Upper lobe of left lung (tissue), 6 donors: Measurements from ENCODE around the gene DDX6. TPM values are rescaled to one million over a fixed set of nuclear protein-coding genes. Genes with fewer than 3 reads are reported as not detected.
A peak's percentile ranks its signal among the peaks of the same experiment; 100 is the strongest.

Source experiments
- ATAC-seq, 2 donors: fragments of 200-7000 bp; cut with Tn5 transposase; one replicate each; pipeline ENCODE4 v1.9.1; 2022; ENCODE audit warnings: mild to moderate bottlenecking in 2 of 2, moderate library complexity in 2 of 2; ENCODE audit not compliant: low FRiP score in 2 of 2
- DNase-seq, 2 donors: peaks; one replicate each; pipeline ENCODE4 v3.0.0-alpha.2; 2019 to 2020
- H3K27ac ChIP-seq, 4 donors: fragments of 200-600 bp; sonication (generic); one replicate each; pipeline ENCODE4 v1.5.1; 2016 to 2019
- H3K27me3 ChIP-seq, 4 donors: fragments of 200-600 bp; sonication (generic); one replicate each; pipeline ENCODE4 v1.5.1; 2017 to 2019
- H3K36me3 ChIP-seq, 4 donors: fragments of 200-600 bp; sonication (generic); one replicate each; pipeline ENCODE4 v1.5.1; 2016 to 2019
- H3K4me1 ChIP-seq, 4 donors: fragments of 200-600 bp; sonication (generic); one replicate each; pipeline ENCODE4 v1.5.1; 2018 to 2019
- H3K4me3 ChIP-seq, 4 donors: fragments of 200-600 bp; sonication (generic); one replicate each; pipeline ENCODE4 v1.5.1; 2017 to 2019; ENCODE audit warnings: mild to moderate bottlenecking in 2 of 4, moderate library complexity in 1 of 4
- H3K9me3 ChIP-seq, 4 donors: fragments of 200-600 bp; sonication (generic); one replicate each; pipeline ENCODE4 v1.5.1; 2018 to 2019
- CTCF ChIP-seq, 6 experiments: fragments of 450-650 bp in 4 of 6; fragments of 200-600 bp in 2 of 6; sonication (generic) in 2 of 6; IDR thresholded peaks; one replicate each; pipeline ENCODE4 v1.5.1; 2016 to 2019; ENCODE audit warnings: antibody characterized with exemption in 6 of 6
- EP300 ChIP-seq, 4 donors: sonication (generic); formaldehyde crosslinking; IDR thresholded peaks; one replicate each; pipeline ENCODE4 v1.5.1; 2017; ENCODE audit warnings: antibody characterized with exemption in 4 of 4, control low read depth in 2 of 4
- POLR2A ChIP-seq, 4 donors: fragments of 450-650 bp; IDR thresholded peaks; one replicate each; pipeline ENCODE4 v1.5.1; 2016 to 2017; ENCODE audit warnings: antibody characterized with exemption in 4 of 4, mild to moderate bottlenecking in 2 of 4
- POLR2AphosphoS5 ChIP-seq, 2 donors: sonication (generic); formaldehyde crosslinking; IDR thresholded peaks; one replicate each; pipeline ENCODE4 v1.5.1; 2017; ENCODE audit warnings: antibody characterized with exemption in 2 of 2
- WGBS, 2 donors: methylation state at CpG; one replicate each; pipeline ENCODE4 v1.1.5; 2017 to 2018; 5-methylcytosine and 5-hydroxymethylcytosine counted together
- total RNA-seq, 6 donors: library from RNA; depleted of rRNA in 4 of 6; stranded (reverse); fragments of >200 nt in 4 of 6; gene quantifications; one replicate each; pipeline versions ENCODE4 v1.1.0 to v1.2.1, GENCODE V29; 2016 to 2021
- donor health status: DM: no; HTN: no; CAD: no; lungs with moderate emphysema.
- donor health status: DM: no; HTN: yes; CAD: no; lungs with severe emphysema.

The DDX6 gene
- total RNA-seq, 6 donors from 2014 or later, result 39.8 to 107 (median 76.7) TPM

GRCh38 chr11:118790357-118791110, 430 bp downstream of the DDX6 start:
- DNase-seq, result peak in 1 of 2 donors; percentile 78
- H3K4me1 ChIP-seq, result peaks cover 32 to 54% (median 46%) of the 10 kb centered on the region in 4 donors
- H3K27me3 ChIP-seq, result no peaks in the 10 kb centered on the region
- H3K4me3 ChIP-seq, result peak overlapping the region; percentile 71 to 97 (median 86)
- peaks cover 0 to 6% (median under 1%) of the 10 kb centered on the region in 4 donors for H3K36me3 ChIP-seq
- ATAC-seq, result peak; percentile 53 to 54
- H3K9me3 ChIP-seq, result no peaks in the 10 kb centered on the region
- WGBS, 2 donors, result 0% methylated on average over 33 to 36 of the region's 54 CpGs
- peak in 1 of 2 donors; percentile 27 for TF ChIP-seq POLR2AphosphoS5 (IDR thresholded peaks at IDR 0.05)
- TF ChIP-seq POLR2A (IDR thresholded peaks at IDR 0.05), result no peak
- peak in 4 of 6 experiments; percentile 27 to 59 (median 46) for TF ChIP-seq CTCF (IDR thresholded peaks at IDR 0.05)
- no peak for TF ChIP-seq EP300 (IDR thresholded peaks at IDR 0.05)
- peak overlapping the region; percentile 99 to 100 (median 100) for H3K27ac ChIP-seq

GRCh38 chr11:118789501-118790356, 1.2 kb downstream of the DDX6 start:
- Histone ChIP-seq H3K36me3 (peaks cover 0 to 12% (median 4%) of the 10 kb centered on the region in 4 donors), H3K4me1 (peaks cover 34 to 62% (median 50%) of the 10 kb centered on the region in 4 donors), H3K4me3 (peak overlapping the region; percentile 71 to 97 (median 86)), H3K27ac (peak overlapping the region; percentile 99 to 100 (median 100)), H3K9me3 (no peaks in the 10 kb centered on the region), H3K27me3 (no peaks in the 10 kb centered on the region)
- no peak for TF ChIP-seq CTCF (IDR thresholded peaks at IDR 0.05)
- TF ChIP-seq POLR2A (IDR thresholded peaks at IDR 0.05), result no peak
- no peak for TF ChIP-seq POLR2AphosphoS5 (IDR thresholded peaks at IDR 0.05)
- no peak for TF ChIP-seq EP300 (IDR thresholded peaks at IDR 0.05)
- DNase-seq, result no peak
- 0% methylated on average over 18 of the region's 18 CpGs for WGBS, 2 donors
- no peak for ATAC-seq

GRCh38 chr11:118786657-118787056, 4.3 kb downstream of the DDX6 start:
- WGBS, 2 donors, result 35 to 37% methylated on average over 2 of the region's 2 CpGs
- H3K27me3 ChIP-seq, result no peaks in the 10 kb centered on the region
- ATAC-seq (no peak), DNase-seq (no peak)
- no peaks in the 10 kb centered on the region for H3K9me3 ChIP-seq
- no peak overlapping the region for H3K4me3 ChIP-seq
- peaks cover 43 to 68% (median 46%) of the 10 kb centered on the region in 4 donors for H3K4me1 ChIP-seq
- H3K27ac ChIP-seq, result peak overlapping the region in 2 of 4 donors; percentile 6 to 11
- TF ChIP-seq EP300 (IDR thresholded peaks at IDR 0.05) (no peak), POLR2AphosphoS5 (IDR thresholded peaks at IDR 0.05) (no peak)
- H3K36me3 ChIP-seq, result peaks cover 7 to 41% (median 18%) of the 10 kb centered on the region in 4 donors

GRCh38 chr11:118785362-118785761, 5.6 kb downstream of the DDX6 start:
- ATAC-seq, result no peak
- Histone ChIP-seq H3K9me3 (no peaks in the 10 kb centered on the region), H3K27me3 (no peaks in the 10 kb centered on the region), H3K36me3 (peaks cover 7 to 53% (median 27%) of the 10 kb centered on the region in 4 donors), H3K4me1 (peaks cover 43 to 73% (median 52%) of the 10 kb centered on the region in 4 donors), H3K4me3 (no peak overlapping the region), H3K27ac (no peak overlapping the region)
- no peak for DNase-seq
- WGBS, 2 donors, result 54 to 58% methylated on average over 3 of the region's 3 CpGs
- no peak for TF ChIP-seq EP300 (IDR thresholded peaks at IDR 0.05)
- TF ChIP-seq POLR2AphosphoS5 (IDR thresholded peaks at IDR 0.05), result no peak
- no peak for TF ChIP-seq CTCF (IDR thresholded peaks at IDR 0.05)
- no peak for TF ChIP-seq POLR2A (IDR thresholded peaks at IDR 0.05)
